Astrocyte of the cerebellum (primary cell): Measurements from ENCODE around the gene TFDP1.

Experiments
- DNase-seq: peaks from one replicate; pipeline ENCODE4 v3.0.0-alpha.2; 2011; ENCODE audit warnings: low read depth
- H3K4me3 ChIP-seq: 2 replicates; pipeline ENCODE4 v1.5.1; 2011; ENCODE audit warnings: mild to moderate bottlenecking, low read depth, low read length, moderate library complexity
- in situ Hi-C: cut with HindIII; loops from 2 replicates; pipeline ENCODE4 v1.10.0; 2017; ENCODE audit warnings: low sequenced_read_pairs
- TF ChIP-seq, protein P1 (sequence below): IDR thresholded peaks from 2 replicates; pipeline ENCODE4 v1.5.1; 2012; ENCODE audit warnings: low read length, low read depth, moderate library complexity, mild to moderate bottlenecking; ENCODE audit errors: missing control alignments

TFDP1 gene

DNA sequence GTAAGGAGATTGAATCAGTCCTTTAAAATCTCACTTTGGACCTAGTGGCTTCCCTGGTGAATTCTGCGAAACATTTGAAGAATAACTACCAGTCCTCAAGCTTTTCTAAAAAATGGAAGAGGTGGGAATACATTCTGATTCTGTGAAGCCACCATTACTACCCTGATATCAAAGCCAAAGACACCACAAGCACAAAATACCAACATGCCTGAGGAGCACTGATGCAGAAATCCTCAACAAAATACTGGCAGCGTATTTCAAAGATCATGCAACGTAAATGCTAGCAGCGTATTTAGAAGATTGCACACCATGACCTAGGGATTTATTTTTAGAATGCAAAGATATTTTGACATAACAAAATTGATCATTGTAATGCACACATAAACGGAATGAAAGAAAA is 59.0 kb downstream of the TFDP1 start:
- TF ChIP-seq, protein P1, sequence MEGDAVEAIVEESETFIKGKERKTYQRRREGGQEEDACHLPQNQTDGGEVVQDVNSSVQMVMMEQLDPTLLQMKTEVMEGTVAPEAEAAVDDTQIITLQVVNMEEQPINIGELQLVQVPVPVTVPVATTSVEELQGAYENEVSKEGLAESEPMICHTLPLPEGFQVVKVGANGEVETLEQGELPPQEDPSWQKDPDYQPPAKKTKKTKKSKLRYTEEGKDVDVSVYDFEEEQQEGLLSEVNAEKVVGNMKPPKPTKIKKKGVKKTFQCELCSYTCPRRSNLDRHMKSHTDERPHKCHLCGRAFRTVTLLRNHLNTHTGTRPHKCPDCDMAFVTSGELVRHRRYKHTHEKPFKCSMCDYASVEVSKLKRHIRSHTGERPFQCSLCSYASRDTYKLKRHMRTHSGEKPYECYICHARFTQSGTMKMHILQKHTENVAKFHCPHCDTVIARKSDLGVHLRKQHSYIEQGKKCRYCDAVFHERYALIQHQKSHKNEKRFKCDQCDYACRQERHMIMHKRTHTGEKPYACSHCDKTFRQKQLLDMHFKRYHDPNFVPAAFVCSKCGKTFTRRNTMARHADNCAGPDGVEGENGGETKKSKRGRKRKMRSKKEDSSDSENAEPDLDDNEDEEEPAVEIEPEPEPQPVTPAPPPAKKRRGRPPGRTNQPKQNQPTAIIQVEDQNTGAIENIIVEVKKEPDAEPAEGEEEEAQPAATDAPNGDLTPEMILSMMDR: no peak
- no peak overlapping the region for H3K4me3 ChIP-seq
- DNase-seq: peak; percentile 84
- in situ Hi-C loops: no loop called here

DNA sequence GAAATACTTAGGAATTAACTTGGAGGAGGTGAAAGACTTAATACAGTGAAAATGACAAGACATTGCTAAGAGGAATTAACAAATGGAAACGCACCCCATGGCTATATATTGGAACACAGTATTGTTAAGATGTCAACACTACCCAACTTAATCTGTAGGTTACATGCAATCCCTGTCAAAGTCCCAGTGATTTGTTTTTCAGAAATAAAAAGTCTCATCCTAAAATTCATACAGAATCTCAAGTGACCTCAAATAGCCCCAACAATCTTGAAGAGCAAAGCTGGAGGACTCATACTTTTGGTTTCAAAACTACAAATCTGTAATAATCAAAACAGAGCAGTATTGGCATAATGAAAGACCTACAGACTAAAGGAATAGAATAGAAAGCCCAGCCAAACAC is 60.2 kb downstream of the TFDP1 start:
- DNase-seq: no peak
- TF ChIP-seq, protein P1: no peak
- in situ Hi-C loops: no loop called here
- no peak overlapping the region for H3K4me3 ChIP-seq

DNA sequence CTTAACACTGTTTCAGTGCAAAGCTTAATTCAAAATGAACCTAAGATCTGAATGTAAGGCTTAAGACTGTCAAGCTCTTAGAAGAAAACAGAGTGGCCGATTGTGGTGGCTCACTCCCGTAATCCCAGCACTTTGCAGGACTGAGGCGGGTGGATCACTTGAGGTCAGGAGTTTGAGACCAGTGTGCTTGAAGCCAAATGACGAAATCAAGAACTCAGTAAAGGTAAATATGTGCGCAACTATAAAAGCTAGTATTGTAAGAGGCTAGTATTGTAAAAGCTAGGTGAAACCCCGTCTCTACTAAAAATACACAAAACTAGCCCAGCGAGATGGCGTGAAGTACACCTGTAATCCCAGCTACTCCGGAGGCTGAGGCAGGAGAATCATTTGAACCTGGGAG is 60.8 kb downstream of the TFDP1 start:
- in situ Hi-C loops: no loop called here
- TF ChIP-seq, protein P1: no peak
- DNase-seq: no peak
- H3K4me3 ChIP-seq: no peak overlapping the region

DNA sequence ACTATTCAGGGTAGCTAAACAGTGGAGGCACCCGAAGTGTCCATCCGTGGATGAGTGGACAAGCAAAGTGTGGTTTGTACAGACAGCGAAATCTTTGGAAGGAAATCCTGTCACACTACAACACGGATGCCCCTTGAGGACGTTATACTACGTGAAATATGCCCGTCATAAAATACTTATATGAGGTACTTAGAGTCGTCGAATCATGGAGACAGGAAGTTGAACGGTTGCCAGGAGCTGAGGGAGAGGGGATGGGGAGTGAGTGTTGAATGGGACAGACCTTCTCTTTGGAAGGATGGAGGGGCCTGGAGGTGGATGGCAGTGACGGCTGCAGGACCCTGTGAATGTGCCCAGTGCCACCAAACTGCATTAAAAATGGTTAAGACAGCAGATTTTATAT is 61.8 kb downstream of the TFDP1 start:
- no peak for DNase-seq
- TF ChIP-seq, protein P1: no peak
- in situ Hi-C loops: no loop called here
- H3K4me3 ChIP-seq: no peak overlapping the region

DNA sequence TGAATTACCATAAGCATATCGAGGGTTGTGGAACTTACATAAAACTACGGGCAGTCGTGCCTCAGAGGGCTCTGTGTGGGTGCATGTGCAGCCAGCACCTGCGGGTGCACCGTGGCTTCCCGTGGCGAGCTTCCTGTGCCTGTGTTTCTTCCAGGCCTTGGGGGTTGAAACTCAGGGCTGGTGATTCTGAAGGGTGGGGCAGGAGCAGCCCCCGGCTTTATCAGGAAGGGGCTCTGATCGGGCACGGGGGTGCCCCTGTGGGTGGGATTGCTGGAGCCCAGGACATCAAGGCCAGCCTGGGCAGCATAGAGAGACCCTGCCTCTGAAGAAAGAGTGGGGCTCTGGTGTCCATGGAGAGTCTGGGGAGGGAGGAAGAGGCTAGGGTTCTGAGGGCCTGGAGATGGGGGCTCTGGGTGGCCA is 62.4 kb downstream of the TFDP1 start:
- TF ChIP-seq, protein P1: no peak
- no peak overlapping the region for H3K4me3 ChIP-seq
- in situ Hi-C loops: no loop called here
- no peak for DNase-seq

DNA sequence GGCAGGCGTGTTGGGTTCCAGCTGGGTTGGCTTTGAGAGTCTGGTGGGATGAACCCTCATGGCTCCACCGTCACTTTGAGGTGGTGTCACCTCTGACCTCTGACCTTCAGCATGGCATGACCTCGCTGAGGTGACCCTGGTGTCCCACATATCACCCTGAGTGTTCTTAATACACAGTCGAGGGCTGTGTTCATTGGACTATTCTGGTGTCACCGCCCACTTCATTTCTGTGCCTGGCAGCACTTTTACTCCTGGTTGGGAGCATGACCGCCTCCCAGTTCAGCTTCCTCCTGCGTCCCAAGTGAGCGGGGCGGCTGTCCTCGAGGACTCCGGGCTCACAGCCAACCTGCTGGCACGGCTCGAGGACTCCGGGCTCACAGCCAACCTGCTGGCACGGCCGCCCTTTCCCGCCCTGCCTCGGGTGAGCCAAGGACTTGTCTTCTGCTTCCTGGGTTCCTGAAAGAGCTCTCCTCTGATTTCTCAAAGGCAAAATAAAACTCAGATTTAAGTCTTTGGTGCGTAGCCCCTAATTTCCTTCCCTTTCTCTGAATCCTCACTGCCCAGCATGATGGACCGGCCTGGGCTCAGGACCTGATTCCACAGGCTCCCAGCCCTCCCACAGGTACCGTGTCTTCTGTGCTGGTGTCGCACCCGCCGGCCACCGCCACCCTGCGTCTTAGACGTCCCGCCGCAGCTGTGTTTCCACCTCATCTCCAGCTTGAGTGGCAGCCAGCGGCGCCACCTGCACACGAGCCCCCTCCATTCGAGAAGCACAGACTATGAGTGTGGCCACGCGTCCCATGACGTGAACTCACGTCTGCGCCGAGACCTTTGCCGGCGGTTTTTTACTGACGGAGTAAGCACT is 63.0 kb downstream of the TFDP1 start:
- in situ Hi-C loops: no loop called here
- TF ChIP-seq, protein P1: no peak
- H3K4me3 ChIP-seq: no peak overlapping the region
- DNase-seq: no peak

DNA sequence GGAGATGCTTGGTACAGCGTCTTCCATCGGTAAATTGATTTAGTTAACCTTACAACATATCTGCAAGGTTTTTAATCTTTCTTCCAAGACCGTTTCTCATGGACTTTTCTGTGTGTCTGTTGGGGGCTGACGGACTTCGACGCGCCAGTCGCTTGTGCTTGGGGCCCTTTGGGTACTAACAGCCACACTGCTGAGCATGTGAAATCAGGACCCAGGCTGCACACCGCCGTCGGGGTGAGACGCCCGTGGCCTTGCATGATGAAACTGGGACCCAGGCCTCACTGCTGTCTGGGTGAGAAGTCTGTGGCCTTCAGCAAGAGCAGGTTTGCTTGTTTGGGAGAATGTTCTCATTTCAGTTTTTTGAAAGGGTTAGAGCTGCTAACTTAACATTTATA is 63.7 kb downstream of the TFDP1 start:
- in situ Hi-C loops: no loop called here
- no peak for DNase-seq
- no peak overlapping the region for H3K4me3 ChIP-seq
- TF ChIP-seq, protein P1: no peak
